ENCODE data around the gene ATG12.
"Not testable (repeated sequence)": the region's sequence is repeated elsewhere in the genome, so short reads cannot be mapped to it uniquely, and the experiment has no call there.

The ATG12 gene

DNA sequence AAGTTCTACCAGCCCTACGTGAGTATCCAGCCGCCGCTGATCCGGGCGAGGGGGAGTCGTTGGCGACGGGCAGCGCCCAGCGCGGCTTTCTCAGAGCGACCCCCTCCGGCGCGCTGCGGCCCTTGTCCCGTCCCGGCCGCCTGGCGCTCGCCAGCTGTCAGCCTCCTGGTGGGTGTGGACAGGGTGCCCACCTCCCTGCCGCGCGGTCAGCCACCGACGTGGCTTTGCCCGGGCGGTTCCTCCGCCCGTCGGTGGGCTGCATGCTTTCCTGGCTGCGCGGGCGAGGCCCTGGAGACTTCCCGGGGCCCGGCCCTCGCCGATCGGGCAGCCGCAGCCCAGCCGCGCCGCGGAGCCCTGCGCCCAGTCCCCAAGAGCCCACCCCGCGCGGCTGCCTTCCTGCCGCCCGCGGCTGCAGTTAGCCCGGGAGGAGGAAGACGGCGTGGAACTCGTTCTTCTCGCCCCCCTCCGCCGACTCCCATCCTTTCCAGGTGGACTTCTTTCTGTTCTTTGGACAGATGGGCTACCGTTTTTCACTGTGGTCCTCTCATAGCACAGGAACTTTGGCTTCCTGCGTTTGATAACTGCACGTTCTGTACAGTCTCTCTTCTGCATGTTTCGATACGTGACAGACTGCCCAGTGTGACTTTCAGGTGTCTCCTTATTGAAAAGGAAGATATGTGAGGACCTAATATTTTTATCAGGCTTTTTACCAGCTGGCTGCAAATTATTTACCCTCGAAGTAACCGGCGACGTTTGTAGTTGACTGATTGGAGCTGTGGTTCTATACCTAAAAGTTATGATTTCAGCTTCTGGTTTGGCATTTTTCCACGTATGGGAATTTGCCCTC is 947 bp upstream of the ATG12 start:
- peak; percentile 23 for DNase-seq

DNA sequence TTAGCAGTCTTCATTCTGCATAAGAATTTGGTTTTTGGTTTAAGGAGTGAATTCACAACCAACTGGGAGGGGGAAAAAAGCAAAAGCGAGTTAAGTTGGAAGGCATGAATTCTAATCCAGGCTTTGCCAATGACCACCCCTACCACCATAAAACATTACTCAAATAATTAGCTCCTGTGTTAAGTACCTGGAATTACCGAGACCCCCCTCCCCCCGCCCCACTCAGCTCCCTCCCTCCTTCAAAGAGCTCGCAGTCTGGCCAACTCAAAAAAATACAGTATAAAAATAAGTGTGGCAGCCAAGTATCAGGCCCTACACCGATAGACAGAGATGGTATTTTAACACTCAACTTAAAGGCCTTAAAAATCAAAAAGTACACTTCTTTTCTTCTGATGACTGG is 492 bp downstream of the ATG12 start:
- DNase-seq: no peak

DNA sequence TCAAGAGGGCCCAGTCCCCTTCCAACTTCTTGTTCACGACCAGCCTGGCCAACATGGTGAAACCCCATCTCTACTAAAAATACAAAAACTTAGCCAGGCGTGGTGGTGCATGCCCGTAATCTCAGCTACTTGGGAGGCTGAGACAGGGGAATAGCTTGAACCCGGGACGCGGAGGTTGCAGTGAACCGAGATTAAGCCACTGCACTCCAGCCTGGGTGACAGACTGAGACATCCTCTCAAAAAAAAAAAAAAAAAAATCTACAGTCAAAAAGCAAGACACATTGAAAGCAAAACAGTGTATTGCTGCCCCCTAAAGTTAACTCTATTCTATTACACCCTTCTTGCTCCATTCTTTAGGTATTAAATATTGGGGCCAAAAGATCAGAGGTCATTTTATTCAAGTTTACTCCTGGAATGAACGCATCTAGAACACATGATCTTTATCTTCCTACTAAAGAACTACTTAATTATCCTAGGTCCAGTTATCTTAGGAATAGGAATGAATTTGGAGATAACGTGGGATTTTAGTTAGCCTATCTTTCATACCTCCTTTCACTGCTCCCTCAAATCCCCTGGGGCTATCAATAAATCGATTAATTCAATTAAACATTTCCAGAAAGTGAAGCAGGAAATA is 2.4 kb downstream of the ATG12 start:
- no peak for DNase-seq

DNA sequence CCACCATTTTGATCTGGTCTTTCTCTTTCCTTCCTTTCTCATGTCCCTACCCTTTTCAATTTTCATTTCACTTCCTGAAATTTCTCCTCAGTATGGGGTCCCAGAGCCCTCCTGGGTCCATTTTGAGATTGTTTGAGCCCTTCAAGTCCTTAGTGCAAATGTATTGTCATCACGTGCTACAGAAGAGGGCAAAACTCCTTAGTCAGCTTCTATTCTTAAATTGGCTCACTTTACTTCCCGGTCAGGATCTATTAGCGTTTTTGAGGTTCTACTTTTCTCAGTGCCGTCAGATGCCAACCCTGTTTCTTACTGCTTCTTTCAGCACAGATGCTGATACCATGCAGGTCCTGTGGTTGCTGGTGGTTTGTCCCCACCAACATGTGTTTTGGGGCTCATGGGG is 5.9 kb downstream of the ATG12 start:
- no peak for DNase-seq

DNA sequence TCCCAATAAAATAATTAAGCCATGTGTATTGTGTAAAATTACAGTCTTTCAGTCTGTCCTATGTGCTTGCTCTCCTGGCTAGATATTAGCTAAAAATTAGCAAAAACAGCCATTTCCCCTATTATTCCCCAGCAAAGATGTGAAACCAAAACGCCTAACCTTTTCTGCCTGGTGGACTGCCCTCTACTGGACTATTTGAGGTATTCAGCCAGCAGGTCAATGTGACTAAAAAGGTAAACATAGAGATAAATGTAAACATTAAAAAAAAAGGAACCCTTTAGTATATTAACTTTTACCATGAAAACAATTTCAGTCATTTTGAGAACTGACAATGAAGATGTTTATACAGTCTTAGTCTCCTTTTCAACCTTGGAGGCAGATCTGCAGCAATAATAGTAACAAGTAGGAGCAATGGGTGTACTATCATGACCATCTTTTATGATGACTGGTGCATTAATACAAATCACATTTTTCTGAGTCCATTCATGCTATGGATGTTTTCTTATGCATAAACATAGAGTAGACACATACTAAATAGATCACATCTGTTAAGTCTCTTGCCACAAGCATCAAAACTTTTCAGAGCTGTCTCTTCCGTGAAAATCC is 10.1 kb downstream of the ATG12 start:
- DNase-seq: no peak

DNA sequence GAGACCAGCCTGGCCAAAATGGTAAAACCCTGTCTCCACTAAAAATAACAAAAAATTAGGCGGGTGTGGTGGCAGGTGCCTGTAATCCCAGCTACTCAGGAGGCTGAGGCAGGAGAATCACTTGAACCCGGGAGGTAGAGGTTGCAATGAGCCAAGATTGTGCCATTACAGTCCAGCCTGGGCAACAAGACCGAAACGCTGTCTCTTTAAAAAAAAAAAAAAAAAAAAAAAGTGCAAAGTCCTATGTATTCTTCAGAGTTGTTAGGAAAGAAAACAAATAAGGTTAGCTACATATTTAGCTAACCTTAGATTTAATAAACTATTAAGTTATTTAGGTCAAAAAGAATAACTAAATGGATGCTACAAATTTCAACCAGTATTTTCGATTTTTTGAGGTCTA is 11.5 kb downstream of the ATG12 start:
- DNase-seq: no peak

DNA sequence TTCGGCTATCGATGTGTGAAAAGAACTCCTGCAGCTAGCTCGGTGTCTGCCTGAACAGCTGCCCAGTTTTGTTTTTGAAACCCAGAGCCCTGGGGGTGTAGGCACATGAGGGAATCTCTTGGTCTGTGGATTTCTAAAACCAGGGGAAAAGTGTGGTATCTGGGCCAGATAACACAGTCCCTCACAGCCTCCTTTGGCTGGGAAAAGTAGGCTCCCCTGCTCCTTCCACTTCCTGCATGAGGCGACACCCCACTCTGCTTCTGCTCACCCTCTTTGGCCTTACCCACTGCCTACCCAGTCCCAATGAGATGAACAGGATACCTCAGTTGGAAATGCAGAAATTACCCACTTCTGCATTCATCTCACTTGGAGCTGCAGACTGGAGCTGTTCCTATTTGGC is 15.4 kb downstream of the ATG12 start:
- DNase-seq: no peak

DNA sequence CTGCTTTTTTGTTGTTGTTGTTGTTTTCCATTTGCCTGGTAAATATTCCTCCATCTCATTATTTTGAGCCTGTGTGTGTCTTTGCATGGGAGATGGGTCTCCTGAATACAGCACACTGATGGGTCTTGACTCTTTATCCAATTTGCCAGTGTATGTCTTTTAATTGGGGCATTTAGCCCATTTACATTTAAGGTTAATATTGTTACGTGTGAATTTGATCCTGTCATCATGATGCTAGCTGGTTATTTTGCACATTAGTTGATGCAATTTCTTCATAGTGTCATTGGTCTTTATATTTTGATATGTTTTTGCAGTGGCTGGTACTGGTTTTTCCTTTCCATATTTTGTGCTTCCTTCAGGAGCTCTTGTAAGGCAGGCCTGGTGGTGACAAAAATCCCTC is 16.4 kb downstream of the ATG12 start:
- DNase-seq: not testable (repeated sequence)

DNA sequence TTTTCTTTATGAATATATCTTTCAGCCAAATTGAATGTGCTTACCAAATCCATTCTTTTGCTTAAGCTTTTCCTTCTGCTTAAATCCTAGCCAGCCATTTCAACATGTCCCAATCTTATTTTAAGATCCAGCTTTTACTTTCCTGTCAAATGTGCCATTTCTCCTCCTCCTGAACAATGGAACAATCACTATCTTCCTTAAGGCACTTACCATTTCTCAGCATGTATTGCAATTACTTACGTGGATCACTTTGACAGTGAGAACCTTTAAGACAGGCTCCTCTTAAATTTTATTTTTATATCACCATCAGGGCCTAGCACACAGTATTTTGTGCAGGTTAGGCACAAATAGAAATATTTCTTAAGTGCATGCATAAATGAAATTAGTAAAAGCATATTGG is 20.5 kb downstream of the ATG12 start:
- no peak for DNase-seq

DNA sequence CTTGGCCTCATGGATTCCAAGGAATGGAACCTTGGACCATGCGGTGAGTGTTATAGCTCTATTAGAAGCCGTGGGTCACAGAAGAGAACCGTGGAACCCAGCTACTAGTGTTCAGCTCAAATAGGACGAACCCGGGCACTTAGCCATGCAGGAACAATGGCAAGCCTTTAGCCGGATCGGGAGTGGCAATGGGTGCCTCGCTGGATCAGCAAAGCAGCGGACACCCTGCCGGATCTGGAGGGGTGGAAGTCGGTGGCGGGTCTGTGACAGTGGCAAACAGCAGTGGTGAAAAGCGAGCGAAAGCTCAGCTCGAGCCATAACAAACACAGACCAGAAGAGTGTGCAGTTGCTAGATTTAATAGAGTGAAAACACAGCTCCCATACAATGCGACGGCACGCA is 22.5 kb downstream of the ATG12 start:
- DNase-seq: no peak

DNA sequence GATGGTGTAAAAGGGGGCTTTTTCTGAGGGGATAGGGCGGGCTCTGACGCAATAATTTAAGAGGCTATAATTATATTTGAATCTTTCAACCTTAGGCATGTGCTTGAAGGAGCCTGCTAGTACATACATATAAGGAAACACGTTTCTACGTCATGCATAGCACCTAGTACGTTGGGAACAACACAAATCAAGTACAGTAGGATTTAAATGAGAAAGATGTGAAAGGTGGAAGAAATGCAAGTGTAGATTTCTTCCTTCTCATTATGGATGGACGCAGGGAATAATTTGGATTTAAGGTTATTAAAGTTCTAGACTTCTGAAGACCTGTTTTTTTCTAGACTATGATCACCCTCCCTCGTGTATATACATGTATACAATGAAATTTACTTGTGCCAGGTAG is 24.0 kb downstream of the ATG12 start:
- DNase-seq: no peak

DNA sequence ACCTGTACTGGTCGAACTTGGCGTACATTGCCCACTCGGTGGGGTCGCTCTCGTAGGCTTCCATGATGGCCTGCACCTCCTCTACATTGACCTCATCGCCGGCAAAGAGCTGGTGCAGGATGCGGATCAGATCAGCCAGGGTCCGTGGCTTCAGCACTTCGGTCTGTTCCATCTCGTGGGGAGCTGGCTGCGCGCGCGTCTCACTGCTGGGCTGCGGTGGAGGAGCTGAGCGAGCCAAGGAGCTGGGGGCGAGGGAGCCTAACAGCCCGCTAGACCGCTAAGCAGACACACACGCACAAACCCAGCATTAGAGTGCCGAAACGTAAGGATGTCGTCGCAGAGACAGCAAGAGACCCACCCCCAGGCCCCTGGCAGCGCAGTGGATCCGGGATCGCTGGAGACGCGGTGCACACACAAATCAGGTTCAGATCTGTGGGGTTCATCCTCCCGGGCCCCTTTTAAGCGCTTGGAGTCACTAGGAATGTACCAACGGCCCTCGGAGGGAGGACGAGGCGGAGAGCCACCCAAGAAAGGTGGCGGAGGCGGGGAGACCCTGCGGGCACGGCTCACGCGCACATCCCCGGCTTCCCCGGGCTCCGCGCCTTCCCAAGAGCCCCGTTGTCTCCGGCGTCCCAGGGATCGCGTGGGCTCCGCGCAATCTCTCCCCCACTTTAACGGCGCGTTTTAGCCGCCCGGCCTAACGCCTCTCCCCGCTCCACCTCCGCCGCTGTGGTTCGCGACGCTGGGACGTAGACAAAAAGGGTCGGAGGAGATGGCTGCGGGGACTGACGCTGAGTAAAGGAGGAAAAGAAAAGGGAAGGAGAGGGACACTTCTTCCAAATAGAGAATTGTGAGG is 24.9 kb downstream of the ATG12 start, which contains the start of gene CDO1:
TSS of gene CDO1 (minus strand) at position 434 of the 856 bp plus-strand sequence. CDS start at position 172, 262 bp downstream.
- peak; percentile 26 for DNase-seq

DNA sequence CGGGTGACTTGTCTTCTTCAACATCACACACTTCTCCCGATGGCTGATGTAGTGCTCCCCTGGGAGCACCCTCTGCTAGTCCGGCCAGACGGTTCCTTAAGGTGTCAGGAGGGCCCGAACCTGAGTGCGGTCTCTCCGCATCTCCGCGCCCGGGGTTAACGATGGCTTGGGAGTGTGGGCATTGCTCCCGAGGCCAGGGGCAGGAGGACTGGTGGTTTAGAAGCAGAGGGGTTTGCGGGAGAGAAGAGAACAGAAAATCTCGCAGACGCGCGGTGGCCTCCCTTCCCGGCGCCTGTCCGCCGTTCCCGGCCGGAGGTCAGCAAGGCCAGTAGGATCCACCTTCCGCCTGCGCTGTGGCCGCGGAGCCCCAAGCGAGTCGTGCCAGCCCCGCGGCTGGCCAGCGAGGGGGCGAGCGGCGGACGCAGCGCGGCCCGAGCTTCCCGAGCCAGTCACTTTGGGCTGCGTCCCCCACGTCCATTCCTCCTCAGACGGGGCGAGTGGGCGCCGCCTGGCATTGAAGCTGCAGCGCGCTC is 25.6 kb downstream of the ATG12 start:
- DNase-seq: no peak

DNA sequence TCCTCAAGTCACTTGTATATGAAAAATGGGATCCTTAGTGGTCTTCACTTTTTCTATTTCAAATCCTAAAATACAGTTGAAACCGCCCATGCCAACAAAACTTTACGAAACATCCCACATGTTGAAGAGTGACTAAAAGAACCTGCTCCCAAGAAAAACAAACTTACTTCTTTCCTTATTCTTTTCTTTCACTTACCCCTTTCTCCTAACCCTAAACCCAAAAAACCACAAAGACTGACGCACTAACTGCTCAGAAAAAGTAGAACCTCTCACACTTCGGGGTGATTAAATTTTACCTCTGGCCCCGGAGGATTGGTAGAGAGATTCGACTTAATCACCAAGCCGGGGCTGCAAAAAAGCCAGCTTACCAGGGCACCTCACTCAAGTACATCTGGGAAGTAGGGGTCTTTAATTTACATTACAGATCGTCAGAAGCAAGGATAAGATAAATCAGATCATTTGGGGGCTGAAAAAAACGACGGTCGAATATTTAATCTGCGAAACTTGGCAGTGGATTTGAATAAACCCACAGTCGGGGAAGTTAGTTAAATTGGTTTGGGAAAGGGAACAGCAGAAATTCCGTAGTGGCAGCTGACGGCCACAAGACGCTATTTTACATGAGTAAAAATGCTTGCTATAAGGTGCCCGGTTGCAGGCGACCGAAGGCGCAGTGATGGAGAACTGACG is 26.2 kb downstream of the ATG12 start:
- DNase-seq: no peak

DNA sequence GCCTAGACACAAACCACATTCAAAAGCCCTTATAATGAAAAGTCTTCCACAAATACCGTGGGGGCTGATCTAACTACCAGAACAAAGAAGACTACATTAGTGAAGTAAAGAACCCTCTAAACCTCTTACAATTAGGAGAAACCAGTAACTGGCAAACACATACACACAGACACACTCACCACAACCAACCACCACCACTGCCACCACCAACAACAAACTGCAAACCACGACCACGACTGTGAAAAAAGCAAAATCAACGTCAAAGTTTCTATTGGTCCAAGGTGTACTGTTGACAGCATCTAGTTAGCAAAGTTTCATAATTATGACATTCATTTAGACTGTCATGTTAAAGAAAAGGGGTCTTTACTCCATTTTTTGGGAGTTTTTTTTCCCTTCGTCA is 27.6 kb downstream of the ATG12 start:
- no peak for DNase-seq

DNA sequence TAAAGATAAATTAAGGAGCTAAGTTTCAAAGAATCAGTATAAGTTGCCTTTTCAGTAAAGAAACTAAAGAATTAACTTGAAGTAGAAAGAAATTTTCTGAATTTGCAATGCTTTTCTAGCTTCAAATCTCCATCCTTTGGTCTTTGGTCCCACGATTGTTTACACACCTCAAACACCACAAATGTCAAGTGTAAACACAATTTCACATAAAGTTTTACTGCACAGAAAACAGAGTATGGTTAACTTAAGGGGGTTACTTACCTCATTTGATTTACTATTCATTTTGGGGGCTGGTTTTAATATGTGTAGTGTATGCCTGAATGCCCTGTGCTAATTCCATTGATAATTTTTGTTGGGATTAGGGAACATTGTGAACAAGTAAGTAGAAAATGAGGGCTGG is 29.0 kb downstream of the ATG12 start:
- DNase-seq: no peak

DNA sequence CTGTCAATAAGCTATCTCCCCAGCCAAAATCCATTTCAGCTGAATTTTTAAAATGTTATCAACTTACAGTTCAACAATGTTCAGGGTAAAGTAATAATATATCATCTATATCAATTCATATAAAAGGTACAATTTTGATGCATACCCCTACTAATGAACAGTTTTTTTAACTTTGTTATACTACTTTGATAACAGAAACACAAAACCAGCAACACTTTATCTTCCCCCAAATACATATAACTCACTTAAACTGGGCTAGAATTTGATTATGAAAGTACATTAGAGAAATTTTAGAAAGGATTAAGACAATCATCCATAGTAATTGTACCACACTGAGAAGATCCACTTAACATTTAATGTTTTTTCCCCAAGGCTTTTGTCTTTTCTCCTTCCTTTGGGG is 30.0 kb downstream of the ATG12 start:
- DNase-seq: no peak

DNA sequence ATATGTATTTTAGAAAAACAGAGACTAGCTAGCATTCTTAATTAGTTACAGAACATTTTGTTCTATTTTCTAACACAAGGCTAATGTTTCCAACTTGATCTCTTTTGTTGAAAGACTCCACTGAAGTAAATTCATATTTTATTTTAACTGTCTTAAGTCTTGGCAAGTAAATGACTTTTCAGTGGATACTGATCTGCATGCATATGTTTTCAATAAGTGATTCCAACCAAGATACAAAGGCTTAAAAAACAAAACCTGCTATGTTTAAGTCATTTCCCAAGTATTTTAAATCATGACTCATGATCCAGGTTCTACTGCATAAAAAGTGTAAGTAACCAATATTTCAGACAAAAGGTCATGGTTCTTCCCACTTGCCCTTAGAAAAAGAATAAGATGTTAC is 30.6 kb downstream of the ATG12 start:
- no peak for DNase-seq

DNA sequence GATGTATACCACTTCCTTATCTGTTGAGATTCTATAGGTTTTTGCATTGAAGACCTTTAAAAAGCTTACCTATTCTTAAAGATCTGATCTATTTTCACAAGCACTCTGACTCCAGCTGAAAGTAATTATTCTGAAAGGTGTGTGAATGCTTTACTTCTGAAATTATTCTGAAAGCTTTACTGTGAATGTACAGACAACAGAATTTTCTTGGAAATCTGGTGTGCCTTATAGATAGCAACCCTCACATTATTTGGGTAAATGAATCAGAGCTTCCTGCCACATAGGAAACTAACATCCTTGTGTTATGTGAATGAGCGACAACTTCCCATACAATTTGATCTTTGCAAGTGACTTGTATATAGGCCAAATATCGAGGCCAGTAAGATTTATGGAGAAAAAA is 31.4 kb downstream of the ATG12 start:
- DNase-seq: no peak

DNA sequence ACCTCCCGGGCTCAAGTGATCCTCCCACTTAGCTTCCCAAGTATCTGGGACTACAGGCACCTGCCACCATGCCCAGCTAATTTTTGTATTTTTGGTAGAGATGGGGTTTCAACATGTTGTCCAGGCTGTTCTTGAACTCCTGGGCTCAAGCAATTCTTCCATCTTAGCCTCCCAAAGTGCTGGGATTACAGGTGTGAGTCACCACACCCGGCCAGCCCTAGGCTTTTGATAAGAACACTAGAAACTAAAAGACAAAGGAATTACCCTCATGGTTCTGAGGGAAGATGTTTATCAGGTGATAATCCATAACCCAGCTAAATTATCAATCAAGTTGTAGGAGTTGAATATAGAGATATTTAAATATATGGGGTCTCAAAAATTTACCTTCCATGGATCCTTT is 33.3 kb downstream of the ATG12 start:
- DNase-seq: not testable (repeated sequence)

DNA sequence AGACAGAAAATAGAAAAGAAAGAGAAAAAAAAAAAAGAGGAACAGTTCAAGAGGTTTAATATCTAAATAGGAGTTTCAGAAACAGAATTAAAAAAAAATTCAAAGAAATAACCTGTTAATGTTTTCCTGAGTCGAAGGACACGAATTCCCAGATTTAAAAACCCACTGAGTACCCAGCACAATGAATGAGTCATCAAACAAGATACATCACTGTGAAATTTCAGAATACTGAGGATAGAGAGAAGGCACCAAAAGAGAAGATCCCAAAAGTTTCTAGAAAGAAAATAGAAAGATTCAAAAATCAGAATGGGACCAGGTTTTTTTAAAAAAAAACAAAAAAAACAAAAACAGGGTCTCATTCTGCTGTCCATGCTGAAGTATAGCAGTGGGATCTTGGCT is 33.7 kb downstream of the ATG12 start:
- DNase-seq: no peak

DNA sequence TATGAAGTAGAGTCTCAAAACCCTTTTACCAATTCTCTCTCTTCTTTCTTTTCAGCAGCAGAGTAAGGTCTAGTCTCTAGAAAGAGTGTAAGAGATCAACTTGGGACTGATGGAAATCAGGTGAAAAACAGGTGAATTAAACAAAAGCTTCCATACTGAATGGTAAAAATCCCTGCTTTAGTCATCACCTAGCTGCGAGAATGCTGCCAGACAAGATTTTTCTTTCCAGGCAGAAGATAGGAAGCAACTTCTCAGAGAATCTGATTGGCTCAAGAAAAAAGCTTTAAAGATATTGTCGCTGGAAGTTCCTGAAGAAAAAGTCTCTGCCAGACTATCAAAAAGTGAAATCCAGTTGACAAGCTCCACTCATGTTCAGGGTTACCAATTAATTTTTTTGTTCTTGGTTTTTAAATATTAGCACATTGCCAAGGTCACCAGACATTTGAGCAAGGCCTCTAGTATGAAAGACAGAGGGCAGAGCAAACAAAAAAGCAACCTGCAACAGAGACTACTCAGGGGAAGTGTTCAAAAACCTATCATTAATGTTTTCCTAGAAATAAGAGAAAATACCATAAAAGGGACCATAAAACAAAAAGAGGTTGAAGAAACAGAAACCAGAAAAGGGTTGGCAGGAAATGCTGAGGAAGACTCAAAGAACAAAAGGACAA is 34.2 kb downstream of the ATG12 start:
- no peak for DNase-seq
